Measurements from ENCODE around the gene GOSR2. TPM values are rescaled to one million over a fixed set of nuclear protein-coding genes. Genes with fewer than 3 reads are reported as not detected.

The GOSR2 gene
- total and polyA plus RNA-seq, 9 of the 15 experiments (the other 6 are each of a cell fraction or from before 2014, with no cell fraction given), result 32.7 to 96.3 (median 48.9) TPM

- H3K79me2 ChIP-seq (ENCODE audit: control insufficient read depth, insufficient read depth, low read length), result no peaks in the 10 kb centered on the region
- H3K4me3 ChIP-seq, result no peak overlapping the region
- H3K9me1 ChIP-seq (ENCODE audit: control insufficient read depth, insufficient read depth, low read length), result no peaks in the 10 kb centered on the region
- no peak for ATAC-seq
- POLR2A ChIA-PET, result interaction anchor here (0.9 to 2.2 kb wide), 4 partner anchors 11 to 20 kb away, joined by 3 to 8 read pairs (median 4); no protein-coding TSS in a partner anchor
- no peaks in the 10 kb centered on the region for H3K36me3 ChIP-seq (ENCODE audit: control insufficient read depth, insufficient read depth, low read length)
- H2AFZ ChIP-seq (ENCODE audit: low read depth, low read length), result no peak overlapping the region
- no TSS peak for BruUV-seq (replicated peaks)
- no peak for FAIRE-seq
- CTCF ChIA-PET (ENCODE audit: low intra/inter-chr PET ratio), result no interaction called here
- intact Hi-C loops (cut with micrococcal nuclease), result no loop called here
- H3K4me1 ChIP-seq (replicated peaks in 1 of 2; ENCODE audit: control insufficient read depth in 2 of 2, insufficient read depth in 2 of 2, low read length in 2 of 2), result no peaks in the 10 kb centered on the region
- no peaks in the 10 kb centered on the region for H3K9me3 ChIP-seq (replicated peaks; ENCODE audit: control insufficient read depth, insufficient read depth, low read depth, low read length)
- in situ Hi-C loops (cut with MboI), result no loop called here
- H3K9ac ChIP-seq (ENCODE audit: insufficient read depth in 1 of 2, low read depth in 2 of 2, low read length in 2 of 2), result no peak overlapping the region
- peaks cover 13 to 35% of the 10 kb centered on the region in 2 experiments; a peak in 4 of 5 replicates for H3K27me3 ChIP-seq (ENCODE audit: control insufficient read depth in 2 of 2, insufficient read depth in 2 of 2, low read length in 2 of 2)
- H3K4me2 ChIP-seq (ENCODE audit: insufficient read depth, low read length), result no peak overlapping the region
- TF ChIP-seq ZNF717 (CRISPR knock-in tag; IDR thresholded peaks at IDR 0.05), result no peak
- TF ChIP-seq NR0B1 (IDR thresholded peaks at IDR 0.05; ENCODE audit: partially characterized antibody), result no peak
- TF ChIP-seq NCOA6 (IDR thresholded peaks at IDR 0.05), result no peak
- TF ChIP-seq ZNF212 (CRISPR knock-in tag; IDR thresholded peaks at IDR 0.05), result no peak
- no peak for TF ChIP-seq ZNF436 (CRISPR knock-in tag; IDR thresholded peaks at IDR 0.05)
- TF ChIP-seq RBM39 (optimal IDR thresholded peaks at IDR 0.05; ENCODE audit: low read depth, low read length), result no peak
- no peak for TF ChIP-seq CHCHD3 (CRISPR knock-in tag; IDR thresholded peaks at IDR 0.05)
- H3K27ac ChIP-seq (ENCODE audit: extremely low read depth, low read depth, low read length), result no peak overlapping the region
- 0% methylated on average over 1 of the region's 1 CpG for WGBS (ENCODE audit: insufficient coverage, low coverage, missing lambda C conversion rate)
- no peak for DNase-seq (ENCODE audit: extremely low read depth in 1 of 4, low spot score in 3 of 4)
- H4K20me1 ChIP-seq (replicated peaks; ENCODE audit: control insufficient read depth, insufficient read depth, low read length), result 0 out of 2 replicates have a peak, but pooled peaks cover 10% of the 10 kb centered on the region
These were observed 39.4 kb downstream of the GOSR2 start for GRCh38 chr17:46962374-46962790.
